Gastrocnemius medialis (tissue), 4 donors: ENCODE measurements around the gene ACTL10. TPM values are rescaled to one million over a fixed set of nuclear protein-coding genes. Genes with fewer than 3 reads are reported as not detected.

Experiments used
- ATAC-seq, 2 donors: fragments of 150-250 bp; one replicate each; pipeline ENCODE4 v1.9.1; 2016
- DNase-seq, 2 donors: peaks; one replicate each; pipeline ENCODE4 v3.0.0-alpha.2; 2019
- H3K27ac ChIP-seq, 4 donors: fragments of 200-600 bp; sonication (generic); 1 replicate in 1 of 4; 2 replicates in 3 of 4; pipeline ENCODE4 v1.5.1; 2016 to 2018; ENCODE audit warnings: mild to moderate bottlenecking in 2 of 4, moderate library complexity in 1 of 4
- H3K27me3 ChIP-seq, 3 donors: fragments of 200-600 bp; sonication (generic) in 2 of 3; 1 replicate in 1 of 3; 2 replicates in 2 of 3; pipeline versions ENCODE4 v1.5.1 to v1.6.0; 2016 to 2019; ENCODE audit warnings: mild to moderate bottlenecking in 1 of 3, moderate library complexity in 1 of 3
- H3K36me3 ChIP-seq, 2 donors: fragments of 200-600 bp; sonication (generic) in 1 of 2; one replicate each; pipeline ENCODE4 v1.5.1; 2017 to 2018
- H3K4me1 ChIP-seq, 2 donors: fragments of 200-600 bp; sonication (generic) in 1 of 2; one replicate each; pipeline ENCODE4 v1.5.1; 2016 to 2017; ENCODE audit warnings: mild to moderate bottlenecking in 2 of 2
- H3K4me3 ChIP-seq, 4 donors: fragments of 200-600 bp; sonication (generic) in 3 of 4; 1 replicate in 1 of 4; 2 replicates in 3 of 4; pipeline ENCODE4 v1.5.1; 2016 to 2019; ENCODE audit warnings: mild to moderate bottlenecking in 2 of 4
- H3K9me3 ChIP-seq, 3 donors: fragments of 200-600 bp; sonication (generic) in 2 of 3; 1 replicate in 1 of 3; 2 replicates in 2 of 3; pipeline ENCODE4 v1.5.1; 2016 to 2019
- CTCF ChIP-seq, 5 experiments: fragments of 450-650 bp in 3 of 5; fragments of 200-600 bp in 2 of 5; sonication (generic) in 2 of 5; IDR thresholded peaks in 4 of 5; conservative IDR thresholded peaks in 1 of 5; 1 replicate in 4 of 5; 2 replicates in 1 of 5; pipeline ENCODE4 v1.5.1; 2016 to 2019; ENCODE audit warnings: antibody characterized with exemption in 5 of 5, mild to moderate bottlenecking in 3 of 5, moderate library complexity in 3 of 5
- POLR2A ChIP-seq, 2 donors: fragments of 450-650 bp; IDR thresholded peaks; one replicate each; pipeline ENCODE4 v1.6.1; 2017; ENCODE audit warnings: antibody characterized with exemption in 2 of 2, mild to moderate bottlenecking in 2 of 2, moderate library complexity in 2 of 2
- in situ Hi-C, 4 donors: fragments of 200-750 bp; cut with MboI; loops; one replicate each; pipeline versions ENCODE4 v1.15.0 to v1.8.0; 2017; ENCODE audit warnings: low sequenced_read_pairs in 4 of 4
- intact Hi-C: fragments of 100-400 bp; cut with DNase I; formaldehyde crosslinking; loops from one replicate; pipeline ENCODE4 v1.15.1; 2023; ENCODE audit warnings: low total_unique reads
- total RNA-seq, 4 donors: library from RNA; depleted of rRNA; stranded (reverse); fragments of >200 nt; gene quantifications; one replicate each; pipeline versions ENCODE4 v1.1.0 to v1.2.3, GENCODE V29; 2016

ACTL10 gene
- total RNA-seq, 4 donors from 2014 or later: 0.22 to 0.39 TPM; not detected in 2

- Histone ChIP-seq H3K27me3 (no peaks in the 10 kb centered on the region), H3K4me1 (no peaks in the 10 kb centered on the region), H3K9me3 (no peaks in the 10 kb centered on the region), H3K36me3 (peaks cover 0 to 26% of the 10 kb centered on the region in 2 donors), H3K27ac (no peak overlapping the region), H3K4me3 (no peak overlapping the region)
- intact Hi-C loops: no loop called here
- in situ Hi-C loops: no loop called here
- ATAC-seq (no peak), DNase-seq (no peak)
- no peak for TF ChIP-seq CTCF (IDR thresholded peaks at IDR 0.05 in 4 of 5, conservative IDR thresholded peaks at IDR 0.05 in 1 of 5)
- TF ChIP-seq POLR2A (IDR thresholded peaks at IDR 0.05): no peak
Observed at GRCh38 chr20:33707668-33708067, 40.9 kb downstream of the ACTL10 start.

- no peak overlapping the region for H3K4me3 ChIP-seq
- no peak overlapping the region for H3K27ac ChIP-seq
- peaks cover 0 to 40% of the 10 kb centered on the region in 2 donors for H3K36me3 ChIP-seq
- TF ChIP-seq POLR2A (IDR thresholded peaks at IDR 0.05): no peak
- no peak for TF ChIP-seq CTCF (IDR thresholded peaks at IDR 0.05 in 4 of 5, conservative IDR thresholded peaks at IDR 0.05 in 1 of 5)
- no peaks in the 10 kb centered on the region for H3K27me3 ChIP-seq
- DNase-seq (no peak), ATAC-seq (no peak)
- H3K9me3 ChIP-seq: no peaks in the 10 kb centered on the region
- H3K4me1 ChIP-seq: no peaks in the 10 kb centered on the region
- in situ Hi-C loops (no loop called here), intact Hi-C loops (no loop called here)
Observed at GRCh38 chr20:33709398-33709797, 42.7 kb downstream of the ACTL10 start.

- intact Hi-C loops (no loop called here), in situ Hi-C loops (no loop called here)
- Histone ChIP-seq H3K36me3 (peaks cover 0 to 41% of the 10 kb centered on the region in 2 donors), H3K27ac (no peak overlapping the region), H3K4me1 (no peaks in the 10 kb centered on the region), H3K4me3 (no peak overlapping the region), H3K27me3 (no peaks in the 10 kb centered on the region), H3K9me3 (no peaks in the 10 kb centered on the region)
- TF ChIP-seq POLR2A (IDR thresholded peaks at IDR 0.05) (no peak), CTCF (IDR thresholded peaks at IDR 0.05 in 4 of 5, conservative IDR thresholded peaks at IDR 0.05 in 1 of 5) (no peak)
- ATAC-seq (no peak), DNase-seq (no peak)
Observed at GRCh38 chr20:33709905-33710541, 43.3 kb downstream of the ACTL10 start.

- H3K27me3 ChIP-seq: no peaks in the 10 kb centered on the region
- intact Hi-C loops: no loop called here
- no peak overlapping the region for H3K27ac ChIP-seq
- DNase-seq (no peak), ATAC-seq (no peak)
- no peak overlapping the region for H3K4me3 ChIP-seq
- H3K4me1 ChIP-seq: no peaks in the 10 kb centered on the region
- no peak for TF ChIP-seq CTCF (IDR thresholded peaks at IDR 0.05 in 4 of 5, conservative IDR thresholded peaks at IDR 0.05 in 1 of 5)
- in situ Hi-C loops: no loop called here
- no peaks in the 10 kb centered on the region for H3K9me3 ChIP-seq
- peaks cover 0 to 41% of the 10 kb centered on the region in 2 donors for H3K36me3 ChIP-seq
Observed at GRCh38 chr20:33710681-33711445, 44.1 kb downstream of the ACTL10 start.
